PC-3 (cell line): Measurements from ENCODE around the gene ADAMTSL2.

ENCODE experiments used
- EZH2 ChIP-seq: fragments of 300-600 bp; sonication (generic); IDR thresholded peaks from one replicate; pipeline ENCODE4 v1.6.1; 2017; ENCODE audit warnings: antibody characterized with exemption, mild to moderate bottlenecking, low read length; ENCODE audit not compliant: unreplicated experiment
- EZH2phosphoT487 ChIP-seq: fragments of 300-600 bp; sonication (generic); IDR thresholded peaks from 2 replicates; pipeline ENCODE4 v1.6.1; 2018; ENCODE audit warnings: mild to moderate bottlenecking, antibody characterized with exemption, low read length, borderline replicate concordance
- TF ChIP-seq, protein P1 (sequence below): fragments of 300-600 bp; sonication (generic); conservative IDR thresholded peaks from 2 replicates; pipeline ENCODE4 v1.5.1; 2017; ENCODE audit warnings: antibody characterized with exemption, low read depth, mild to moderate bottlenecking, low read length

DNA sequence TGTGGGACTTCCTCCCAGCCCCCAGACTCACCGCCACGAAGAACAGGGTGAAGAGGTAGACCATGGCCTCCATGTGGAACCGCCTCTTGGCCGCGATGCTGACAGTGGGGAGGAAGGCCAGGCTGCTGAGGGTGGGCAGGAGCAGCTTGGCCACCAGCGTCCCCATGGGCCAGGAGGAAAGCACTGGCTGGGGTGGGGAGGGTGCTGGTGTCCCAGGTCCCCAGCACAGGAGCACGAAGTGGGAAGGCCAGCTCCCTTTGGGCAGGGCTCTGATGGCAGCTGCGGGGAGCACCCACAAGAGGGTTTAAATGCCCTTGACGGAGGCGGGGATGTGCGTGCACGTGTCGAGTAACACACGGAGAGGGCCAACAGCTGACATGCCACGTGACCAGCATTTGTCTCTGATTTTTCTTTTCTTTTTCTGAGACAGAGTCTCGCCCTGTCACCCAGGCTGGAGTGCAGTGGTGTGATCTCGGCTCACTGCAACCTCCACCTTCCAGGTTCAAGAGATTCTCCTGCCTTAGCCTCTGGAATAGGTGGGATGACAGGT, 9.8 kb upstream of the ADAMTSL2 start, which contains the start of gene MYMK:
- TF ChIP-seq, protein P1, sequence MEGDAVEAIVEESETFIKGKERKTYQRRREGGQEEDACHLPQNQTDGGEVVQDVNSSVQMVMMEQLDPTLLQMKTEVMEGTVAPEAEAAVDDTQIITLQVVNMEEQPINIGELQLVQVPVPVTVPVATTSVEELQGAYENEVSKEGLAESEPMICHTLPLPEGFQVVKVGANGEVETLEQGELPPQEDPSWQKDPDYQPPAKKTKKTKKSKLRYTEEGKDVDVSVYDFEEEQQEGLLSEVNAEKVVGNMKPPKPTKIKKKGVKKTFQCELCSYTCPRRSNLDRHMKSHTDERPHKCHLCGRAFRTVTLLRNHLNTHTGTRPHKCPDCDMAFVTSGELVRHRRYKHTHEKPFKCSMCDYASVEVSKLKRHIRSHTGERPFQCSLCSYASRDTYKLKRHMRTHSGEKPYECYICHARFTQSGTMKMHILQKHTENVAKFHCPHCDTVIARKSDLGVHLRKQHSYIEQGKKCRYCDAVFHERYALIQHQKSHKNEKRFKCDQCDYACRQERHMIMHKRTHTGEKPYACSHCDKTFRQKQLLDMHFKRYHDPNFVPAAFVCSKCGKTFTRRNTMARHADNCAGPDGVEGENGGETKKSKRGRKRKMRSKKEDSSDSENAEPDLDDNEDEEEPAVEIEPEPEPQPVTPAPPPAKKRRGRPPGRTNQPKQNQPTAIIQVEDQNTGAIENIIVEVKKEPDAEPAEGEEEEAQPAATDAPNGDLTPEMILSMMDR: no peak
- TF ChIP-seq EZH2 (no peak), EZH2phosphoT487 (no peak)
